ENCODE data around the gene CLK1.

CLK1 gene

DNA sequence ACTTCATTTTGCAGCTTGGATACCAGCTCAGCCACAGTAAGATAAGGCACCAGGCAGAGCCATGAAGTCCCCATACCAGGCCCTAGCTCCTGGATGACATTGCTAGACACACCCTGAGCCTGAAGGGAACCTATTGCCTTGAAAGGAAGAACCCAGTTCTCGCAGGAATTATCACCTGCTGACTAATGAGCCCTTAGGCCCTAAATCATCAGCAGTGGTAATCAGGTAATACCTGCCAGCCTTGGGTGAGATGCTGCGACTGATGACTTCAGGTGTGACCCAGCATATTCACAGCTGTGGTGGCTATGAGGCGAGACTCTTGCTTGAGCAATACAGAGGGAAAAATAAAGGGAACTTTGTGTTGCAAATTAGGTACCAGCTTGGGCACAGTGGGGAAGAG lies 24.9 kb downstream of the CLK1 start:
- TF ChIP-seq, protein P1, sequence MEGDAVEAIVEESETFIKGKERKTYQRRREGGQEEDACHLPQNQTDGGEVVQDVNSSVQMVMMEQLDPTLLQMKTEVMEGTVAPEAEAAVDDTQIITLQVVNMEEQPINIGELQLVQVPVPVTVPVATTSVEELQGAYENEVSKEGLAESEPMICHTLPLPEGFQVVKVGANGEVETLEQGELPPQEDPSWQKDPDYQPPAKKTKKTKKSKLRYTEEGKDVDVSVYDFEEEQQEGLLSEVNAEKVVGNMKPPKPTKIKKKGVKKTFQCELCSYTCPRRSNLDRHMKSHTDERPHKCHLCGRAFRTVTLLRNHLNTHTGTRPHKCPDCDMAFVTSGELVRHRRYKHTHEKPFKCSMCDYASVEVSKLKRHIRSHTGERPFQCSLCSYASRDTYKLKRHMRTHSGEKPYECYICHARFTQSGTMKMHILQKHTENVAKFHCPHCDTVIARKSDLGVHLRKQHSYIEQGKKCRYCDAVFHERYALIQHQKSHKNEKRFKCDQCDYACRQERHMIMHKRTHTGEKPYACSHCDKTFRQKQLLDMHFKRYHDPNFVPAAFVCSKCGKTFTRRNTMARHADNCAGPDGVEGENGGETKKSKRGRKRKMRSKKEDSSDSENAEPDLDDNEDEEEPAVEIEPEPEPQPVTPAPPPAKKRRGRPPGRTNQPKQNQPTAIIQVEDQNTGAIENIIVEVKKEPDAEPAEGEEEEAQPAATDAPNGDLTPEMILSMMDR (IDR thresholded peaks at IDR 0.05; ENCODE audit: low read depth, low read length) = no peak
- no peak for DNase-seq (ENCODE audit: extremely low read depth, low read depth)

DNA sequence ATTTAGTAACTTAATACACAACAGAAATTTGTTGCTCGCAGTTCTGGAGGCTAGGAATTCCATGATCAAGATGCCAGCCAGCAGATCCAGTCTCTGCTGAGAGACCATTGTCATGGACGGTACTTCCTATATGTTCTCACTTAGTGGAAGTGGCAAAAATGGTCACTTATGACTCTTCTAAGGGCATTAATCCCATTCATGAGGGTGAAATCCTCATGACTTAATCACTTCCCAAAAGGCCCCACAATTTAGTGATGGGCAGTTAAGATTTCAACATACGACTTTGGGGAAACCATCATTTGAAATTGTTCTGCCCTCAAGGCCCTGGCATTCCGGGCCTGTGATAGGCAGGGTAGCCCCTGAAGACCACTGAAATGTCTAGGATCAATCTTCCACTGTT lies 29.8 kb downstream of the CLK1 start:
- no peak for DNase-seq (ENCODE audit: extremely low read depth, low read depth)
- TF ChIP-seq, protein P1 (IDR thresholded peaks at IDR 0.05; ENCODE audit: low read depth, low read length) = no peak

DNA sequence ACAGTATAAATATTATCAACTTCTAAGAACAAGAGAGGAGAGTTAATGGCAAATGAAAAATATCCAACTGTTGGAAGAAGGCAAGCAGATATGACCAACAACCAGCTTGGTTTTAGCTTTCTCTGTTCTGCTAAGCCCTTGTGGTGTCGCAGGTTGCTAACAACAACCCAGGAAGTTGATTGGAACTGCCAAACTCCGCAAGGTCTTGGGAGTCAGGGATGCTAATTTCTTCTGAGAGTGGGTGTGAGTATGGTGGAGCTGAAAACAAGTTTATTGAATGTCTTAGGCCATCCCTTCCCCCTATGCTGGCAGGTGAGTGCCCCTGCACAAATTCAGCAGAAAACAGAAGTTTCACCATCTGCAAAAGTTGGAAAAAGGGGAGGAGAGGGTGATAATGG lies 35.2 kb downstream of the CLK1 start:
- TF ChIP-seq, protein P1 (IDR thresholded peaks at IDR 0.05; ENCODE audit: low read depth, low read length) = no peak
- DNase-seq (ENCODE audit: extremely low read depth, low read depth) = no peak

DNA sequence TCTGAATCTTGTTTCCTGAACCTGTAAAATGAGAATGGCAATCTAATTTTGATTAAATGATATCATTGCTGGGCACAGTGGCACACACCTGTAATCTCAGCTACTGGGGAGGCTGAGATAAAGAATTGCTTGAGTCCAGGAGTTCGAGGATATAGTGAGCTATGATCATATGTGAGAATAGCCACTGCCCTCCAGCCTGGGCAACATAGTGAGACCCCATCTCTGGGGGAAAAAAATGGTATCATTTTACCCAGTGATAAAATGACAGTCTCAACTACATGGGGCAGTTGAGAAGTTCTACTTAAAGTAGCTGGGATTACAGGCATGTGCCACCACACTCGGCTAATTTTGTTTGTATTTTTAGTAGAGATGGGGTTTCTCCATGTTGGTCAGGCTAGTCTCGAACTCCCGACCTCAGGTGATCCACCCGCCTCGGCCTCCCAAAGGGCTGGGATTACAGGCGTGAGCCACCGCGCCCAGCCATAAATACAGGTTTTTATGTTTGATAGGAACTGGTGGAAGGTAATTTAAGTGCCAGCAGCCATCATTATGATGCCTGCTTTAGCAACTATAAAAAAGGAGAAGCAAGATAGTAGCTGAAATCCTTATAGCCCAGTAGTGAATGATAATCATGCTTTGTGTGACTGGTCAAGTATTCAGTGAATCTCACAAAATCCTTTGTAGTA lies 35.7 kb downstream of the CLK1 start:
- TF ChIP-seq, protein P1 (IDR thresholded peaks at IDR 0.05; ENCODE audit: low read depth, low read length) = no peak
- no peak for DNase-seq (ENCODE audit: extremely low read depth, low read depth)

DNA sequence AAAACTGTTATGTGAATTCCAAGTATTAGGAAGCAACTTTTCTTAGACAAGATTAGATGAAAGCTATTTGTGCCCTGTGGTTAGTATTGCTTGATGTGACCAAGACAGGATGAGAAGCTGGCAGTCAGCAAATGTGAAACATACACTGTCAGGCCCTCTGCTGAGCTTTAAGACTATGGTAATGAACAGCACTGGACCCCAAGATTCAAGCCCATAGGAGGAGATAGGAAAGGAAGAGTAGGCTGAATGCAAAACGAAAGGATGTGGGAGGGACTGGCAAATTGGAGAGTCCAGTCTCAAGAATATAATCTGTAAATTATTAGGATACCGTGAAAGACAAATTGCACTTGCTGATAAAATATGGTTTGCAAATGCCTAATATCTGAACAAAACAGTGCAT lies 36.4 kb downstream of the CLK1 start:
- TF ChIP-seq, protein P1 (IDR thresholded peaks at IDR 0.05; ENCODE audit: low read depth, low read length) = no peak
- DNase-seq (ENCODE audit: extremely low read depth, low read depth) = no peak

DNA sequence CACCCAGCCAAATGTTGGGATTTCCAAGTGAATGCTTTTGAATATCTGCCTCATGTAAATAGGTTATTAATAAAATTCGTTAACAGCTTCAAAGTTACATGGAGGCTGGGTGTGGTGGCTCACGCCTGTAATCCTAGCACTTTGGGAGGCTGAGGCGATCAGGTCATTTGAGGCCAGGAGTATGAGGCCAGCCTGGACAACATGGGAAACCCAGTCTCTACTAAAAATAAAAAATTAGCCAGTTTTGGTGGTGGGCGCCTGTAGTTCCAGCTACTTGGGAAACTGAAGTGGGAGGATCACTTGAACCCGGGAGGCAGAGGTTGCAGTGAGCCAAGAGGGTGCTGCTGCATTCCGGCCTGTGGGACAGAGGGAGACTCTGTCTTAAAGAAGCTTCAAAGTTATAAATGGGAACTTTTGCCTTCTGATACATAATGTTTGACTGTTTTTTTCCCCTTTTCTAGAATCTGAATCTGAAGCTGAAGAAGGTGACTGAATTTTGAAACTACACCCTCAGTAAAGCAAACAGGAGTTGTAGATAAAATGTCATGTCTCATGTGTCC lies 42.7 kb downstream of the CLK1 start:
- DNase-seq (ENCODE audit: extremely low read depth, low read depth) = no peak

More for the DNA sequence above, 42.7 kb downstream of the CLK1 start:
- TF ChIP-seq, protein P1 (IDR thresholded peaks at IDR 0.05; ENCODE audit: low read depth, low read length) = no peak
